GM12878 (cell line): ENCODE measurements around the gene FTL. TPM values are rescaled to one million over a fixed set of nuclear protein-coding genes. Genes with fewer than 3 reads are reported as not detected.

Experiments used
- ATF7 ChIP-seq: fragments of 450-650 bp; IDR thresholded peaks from 2 replicates; pipeline ENCODE4 v1.6.1; 2016; ENCODE audit warnings: low read depth, mild to moderate bottlenecking
- CEBPB ChIP-seq, 2 experiments: fragments of 150-350 bp in 1 of 2; IDR thresholded peaks; 2 replicates each; pipeline ENCODE4 v1.6.1; 2012 to 2014; ENCODE audit warnings: low read depth in 2 of 2, low read length in 2 of 2, borderline replicate concordance in 1 of 2, inconsistent platforms in 1 of 2
- CEBPZ ChIP-seq: fragments of 150-350 bp; IDR thresholded peaks from 2 replicates; pipeline ENCODE4 v1.6.1; 2016; ENCODE audit warnings: low read depth, low read length
- CHD2 ChIP-seq: IDR thresholded peaks from 2 replicates; pipeline ENCODE4 v1.6.1; 2011; ENCODE audit warnings: low read depth, low read length, improper control_type of control experiment, borderline replicate concordance
- CTCF ChIP-seq, 3 experiments: IDR thresholded peaks in 2 of 3; conservative IDR thresholded peaks in 1 of 3; 2 replicates each; pipeline ENCODE4 v1.5.1; 2011; ENCODE audit warnings: low read depth in 3 of 3, low read length in 3 of 3, mild to moderate bottlenecking in 3 of 3, control low read depth in 2 of 3, moderate library complexity in 2 of 3, inconsistent platforms in 1 of 3, mixed read lengths in 1 of 3; ENCODE audit not compliant: control insufficient read depth in 2 of 3, insufficient read depth in 1 of 3; ENCODE audit errors: extremely low read depth in 1 of 3
- E2F8 ChIP-seq: fragments of 450-650 bp; IDR thresholded peaks from 2 replicates; pipeline ENCODE4 v1.6.1; 2018; ENCODE audit warnings: mild to moderate bottlenecking, low read depth, moderate library complexity; ENCODE audit not compliant: partially characterized antibody
- FOXM1 ChIP-seq: IDR thresholded peaks from 2 replicates; pipeline ENCODE4 v1.6.1; 2012; ENCODE audit warnings: low read depth, mild to moderate bottlenecking, inconsistent platforms, low read length, moderate library complexity
- IRF3 ChIP-seq: fragments of 450-650 bp; IDR thresholded peaks from 2 replicates; pipeline ENCODE4 v1.6.1; 2014; ENCODE audit warnings: mild to moderate bottlenecking
- IRF4 ChIP-seq: IDR thresholded peaks from 2 replicates; pipeline ENCODE4 v1.6.1; 2011; ENCODE audit warnings: low read depth, low read length
- LARP7 ChIP-seq: fragments of 450-650 bp; IDR thresholded peaks from 2 replicates; pipeline ENCODE4 v1.6.1; 2017; ENCODE audit warnings: mild to moderate bottlenecking
- POLR2A ChIP-seq: IDR thresholded peaks from 2 replicates; pipeline ENCODE4 v1.6.1; 2011; ENCODE audit warnings: low read depth, mild to moderate bottlenecking, low read length
- RELA ChIP-seq: fragments of 450-650 bp; IDR thresholded peaks from 2 replicates; pipeline ENCODE4 v1.8.0; 2014; ENCODE audit warnings: borderline replicate concordance; ENCODE audit not compliant: partially characterized antibody
- SPI1 ChIP-seq: IDR thresholded peaks from 2 replicates; pipeline ENCODE4 v1.6.1; 2011; ENCODE audit warnings: low read depth, mild to moderate bottlenecking, low read length, moderate library complexity, borderline replicate concordance; ENCODE audit not compliant: insufficient read depth
- TCF12 ChIP-seq: IDR thresholded peaks from 2 replicates; pipeline ENCODE4 v1.6.1; 2011; ENCODE audit warnings: low read depth, mild to moderate bottlenecking, low read length
- ZNF687 ChIP-seq: fragments of 450-650 bp; IDR thresholded peaks from 2 replicates; pipeline ENCODE4 v1.6.1; 2017; ENCODE audit warnings: mild to moderate bottlenecking, moderate library complexity
- polyA plus RNA-seq, 11 experiments: library from polyadenylated mRNA; depleted of rRNA in 4 of 11; unstranded in 6 of 11; stranded (reverse) in 5 of 11; fragments of >200 nt; fragmentation: Nextera tagmentation in 4 of 11; fragmentation: Illumina TruSeq in 1 of 11; extraction: Ambion mirVana in 4 of 11; extraction: Trizol in 1 of 11; gene quantifications; 1 replicate in 1 of 11; 2 replicates in 10 of 11; pipeline versions ENCODE4 v1.2.1 to v1.2.3, GENCODE V29; 2011 to 2016; ENCODE audit warnings: inconsistent platforms in 2 of 11, missing spikeins in 2 of 11, low read depth in 1 of 11
- total RNA-seq, 4 experiments: library from RNA; depleted of rRNA in 3 of 4; stranded (reverse); fragments of >200 nt in 3 of 4; fragmentation: Illumina TruSeq in 1 of 4; extraction: Trizol in 1 of 4; gene quantifications; 2 replicates each; pipeline versions ENCODE4 v1.2.1 to v1.2.3, GENCODE V29; 2013 to 2021

Gene FTL
- total and polyA plus RNA-seq, 10 of the 15 experiments (the other 5 are each of a cell fraction or from before 2014, with no cell fraction given) = 364 to 8,913 (median 1,595) TPM

GRCh38 chr19:48963371-48964204, 1.5 kb upstream of the FTL start (continued):
- TF ChIP-seq E2F8 (peak; percentile 85), CTCF (IDR thresholded peaks at IDR 0.05 in 2 of 3, conservative IDR thresholded peaks at IDR 0.05 in 1 of 3; ENCODE audit: control insufficient read depth in 2 of 3, extremely low read depth in 1 of 3, insufficient read depth in 1 of 3, low read depth in 3 of 3, low read length in 3 of 3) (no peak), SPI1 (no peak), IRF4 (0 out of 2 replicates have a peak, but pooled peaks have one; percentile 38), CEBPZ (no peak), ZNF687 (peak; percentile 88; the same call in 1 of the 2 replicates), ATF7 (peak; percentile 96), RELA (no peak), CEBPB (IDR thresholded peaks at IDR 0.05; ENCODE audit: borderline replicate concordance in 1 of 2, low read depth in 2 of 2, low read length in 2 of 2) (no peak), POLR2A (peak; percentile 75; the same call in 1 of the 2 replicates), IRF3 (no peak), LARP7 (peak; percentile 81), FOXM1 (no peak), CHD2 (peak; percentile 75), TCF12 (peak; percentile 62)
